ENCODE results near the gene AFAP1L2. TPM values are rescaled to one million over a fixed set of nuclear protein-coding genes. Genes with fewer than 3 reads are reported as not detected.

Gene AFAP1L2
- total RNA-seq, 2 donors from 2014 or later = 1.5 to 1.8 TPM

DNA sequence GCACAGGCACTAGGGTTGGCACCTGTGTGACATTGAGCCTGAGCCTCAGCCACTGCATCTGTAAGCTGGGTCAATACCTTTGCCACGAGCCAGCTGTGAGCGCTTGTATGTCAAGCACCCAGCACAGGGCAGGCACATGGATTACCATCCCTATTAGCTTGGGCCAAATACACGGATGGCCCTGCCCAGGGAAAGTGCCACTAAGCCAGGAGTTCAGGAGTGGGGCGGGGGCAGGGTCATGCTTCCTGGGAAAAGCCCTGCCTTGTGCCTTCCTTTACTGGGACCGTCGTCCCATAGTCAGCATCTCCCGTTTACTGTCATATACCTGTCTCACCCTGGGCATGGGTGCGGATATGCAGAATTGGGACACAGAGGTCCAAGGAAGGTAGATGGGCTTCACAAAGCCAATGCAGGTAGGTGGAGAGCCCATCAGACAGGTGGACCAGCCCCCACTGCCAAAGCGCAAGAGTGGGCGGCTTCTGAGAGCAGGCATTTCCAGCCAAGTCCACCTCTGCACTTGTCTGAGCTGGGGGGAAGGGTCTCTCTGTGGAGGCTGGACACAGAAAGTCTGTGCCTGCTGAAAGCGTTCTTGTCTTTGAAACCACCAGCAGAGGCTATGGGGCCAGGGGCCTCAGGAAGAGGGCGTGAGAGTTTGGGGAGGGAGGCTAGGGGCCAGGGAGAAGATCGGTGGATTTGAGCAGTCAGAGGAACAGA is 92.6 kb downstream of the AFAP1L2 start:
- no peak overlapping the region for H3K4me3 Mint-ChIP-seq
- ATAC-seq (replicated peaks in 1 of 2) (no peak), DNase-seq (no peak)
- no peak overlapping the region for H3K27ac Mint-ChIP-seq
- no peaks in the 10 kb centered on the region for H3K9me3 Mint-ChIP-seq
- H3K36me3 Mint-ChIP-seq (ENCODE audit: insufficient read depth in 2 of 2) = no peaks in the 10 kb centered on the region
- peaks cover 8% of the 10 kb centered on the region for H3K27me3 Mint-ChIP-seq (ENCODE audit: low read depth)
- peaks cover 10% of the 10 kb centered on the region for H3K4me1 Mint-ChIP-seq (ENCODE audit: low read depth)

DNA sequence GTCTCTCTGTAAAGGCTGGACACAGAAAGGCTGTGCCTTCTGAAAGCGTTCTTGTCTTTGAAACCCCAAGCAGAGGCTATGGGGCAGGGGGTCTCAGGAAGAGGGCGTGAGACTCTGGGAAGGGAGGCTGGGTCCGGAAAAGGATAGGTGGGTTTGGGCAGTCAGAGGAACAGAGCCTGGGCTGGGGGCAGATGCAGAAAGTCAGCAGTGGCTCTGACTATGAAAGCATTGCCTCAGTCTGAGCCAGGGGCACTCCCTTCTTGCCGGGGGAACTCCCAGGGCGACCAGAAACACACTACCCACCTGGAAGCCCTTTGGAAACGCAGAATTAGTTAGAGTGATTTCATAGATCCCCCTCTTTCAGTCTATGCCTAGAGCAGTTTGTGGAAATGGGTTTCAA is 93.3 kb downstream of the AFAP1L2 start:
- Mint-ChIP-seq H3K9me3 (no peaks in the 10 kb centered on the region), H3K4me3 (no peak overlapping the region), H3K27me3 (ENCODE audit: low read depth) (peaks cover 6% of the 10 kb centered on the region), H3K27ac (no peak overlapping the region), H3K4me1 (ENCODE audit: low read depth) (peaks cover 10% of the 10 kb centered on the region), H3K36me3 (ENCODE audit: insufficient read depth in 2 of 2) (no peaks in the 10 kb centered on the region)
- ATAC-seq (replicated peaks in 1 of 2) = no peak
- no peak for DNase-seq

DNA sequence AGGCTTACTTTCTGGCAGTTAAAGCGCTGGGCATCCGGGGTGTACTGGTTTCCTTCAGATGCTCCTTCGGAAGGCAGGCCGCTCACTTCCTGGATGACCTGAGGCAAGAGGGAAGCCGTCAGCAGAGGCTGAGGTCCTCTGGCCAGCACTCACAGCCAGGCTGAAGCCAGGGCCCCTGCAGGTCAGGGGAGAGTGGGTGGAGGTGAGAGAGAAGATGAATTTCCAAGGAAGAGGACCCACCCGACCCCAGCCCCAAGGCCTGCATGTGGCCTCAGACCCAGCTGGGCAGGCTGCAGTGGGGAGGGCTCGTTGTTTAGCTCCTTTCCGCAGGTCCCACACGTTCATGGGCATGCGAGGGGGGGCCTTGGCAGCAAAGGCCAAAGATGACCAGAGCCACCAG is 94.0 kb downstream of the AFAP1L2 start:
- ATAC-seq (replicated peaks in 1 of 2) (no peak), DNase-seq (no peak)
- H3K9me3 Mint-ChIP-seq = no peaks in the 10 kb centered on the region
- H3K36me3 Mint-ChIP-seq (ENCODE audit: insufficient read depth in 2 of 2) = no peaks in the 10 kb centered on the region
- peaks cover 6% of the 10 kb centered on the region for H3K27me3 Mint-ChIP-seq (ENCODE audit: low read depth)
- H3K4me3 Mint-ChIP-seq = no peak overlapping the region
- peaks cover 10% of the 10 kb centered on the region for H3K4me1 Mint-ChIP-seq (ENCODE audit: low read depth)
- H3K27ac Mint-ChIP-seq = no peak overlapping the region

DNA sequence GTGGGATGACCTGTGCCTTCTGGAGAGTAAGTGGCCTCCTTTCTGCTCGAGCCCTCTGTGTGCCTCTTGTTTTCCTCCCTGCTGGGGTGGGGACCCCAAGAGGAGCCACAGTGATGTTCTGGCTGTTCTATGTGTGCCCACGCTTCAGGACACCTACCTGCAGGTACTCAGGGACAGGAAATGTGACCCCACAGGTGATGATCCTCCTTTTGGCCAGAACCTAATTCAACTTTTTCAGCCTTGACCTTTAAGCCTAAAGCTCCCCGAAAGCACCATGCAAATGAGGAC is 95.0 kb downstream of the AFAP1L2 start:
- no peak overlapping the region for H3K4me3 Mint-ChIP-seq
- no peaks in the 10 kb centered on the region for H3K36me3 Mint-ChIP-seq (ENCODE audit: insufficient read depth in 2 of 2)
- no peak for ATAC-seq (replicated peaks in 1 of 2)
- no peak overlapping the region for H3K27ac Mint-ChIP-seq
- H3K9me3 Mint-ChIP-seq = no peaks in the 10 kb centered on the region
- DNase-seq = no peak
- H3K27me3 Mint-ChIP-seq (ENCODE audit: low read depth) = peaks cover 6% of the 10 kb centered on the region
- peaks cover 15% of the 10 kb centered on the region for H3K4me1 Mint-ChIP-seq (ENCODE audit: low read depth)

DNA sequence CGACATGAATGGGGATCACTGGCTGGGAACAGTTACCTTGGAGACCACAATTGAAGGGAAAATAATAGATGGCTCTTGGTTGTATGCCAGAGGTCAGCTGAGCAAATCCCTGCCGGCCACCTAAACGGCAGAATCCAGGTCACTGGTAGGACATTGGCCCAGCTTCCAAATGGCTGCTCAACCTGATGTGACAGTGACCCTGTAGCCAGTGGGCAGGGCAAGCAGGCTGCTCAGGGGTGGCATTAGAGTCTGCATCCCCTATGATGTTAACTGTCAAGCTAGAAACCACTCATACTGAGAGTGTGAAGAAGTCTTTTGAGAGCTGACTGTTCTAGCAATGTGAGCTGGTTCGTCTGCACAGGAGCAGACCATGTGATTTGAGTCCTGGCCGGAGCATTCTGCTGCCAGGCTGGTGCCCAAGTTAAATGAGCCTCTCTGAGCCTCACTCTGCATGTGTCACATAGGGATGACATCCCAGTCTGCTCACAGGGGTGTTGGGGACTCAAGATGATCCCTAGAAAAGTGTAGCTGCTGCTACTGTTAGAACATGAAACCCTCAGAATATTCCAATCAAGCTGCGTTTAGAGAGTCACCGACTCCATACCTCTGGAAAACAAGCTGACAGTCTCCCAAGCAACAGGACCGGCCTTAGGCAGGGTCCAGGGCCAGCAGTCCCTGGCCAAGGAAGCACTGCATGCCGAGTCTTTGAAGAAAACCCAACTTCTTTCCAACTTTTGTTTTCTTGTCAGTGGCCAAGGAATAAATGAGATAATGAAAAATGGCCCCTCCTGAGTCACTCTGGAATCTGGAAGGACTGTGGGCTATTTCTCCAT is 95.6 kb downstream of the AFAP1L2 start:
- Mint-ChIP-seq H3K27ac (no peak overlapping the region), H3K27me3 (ENCODE audit: low read depth) (peaks cover 6% of the 10 kb centered on the region), H3K4me3 (no peak overlapping the region), H3K36me3 (ENCODE audit: insufficient read depth in 2 of 2) (no peaks in the 10 kb centered on the region), H3K9me3 (no peaks in the 10 kb centered on the region), H3K4me1 (ENCODE audit: low read depth) (peaks cover 21% of the 10 kb centered on the region)
- DNase-seq = no peak
- ATAC-seq (replicated peaks in 1 of 2) = no peak

DNA sequence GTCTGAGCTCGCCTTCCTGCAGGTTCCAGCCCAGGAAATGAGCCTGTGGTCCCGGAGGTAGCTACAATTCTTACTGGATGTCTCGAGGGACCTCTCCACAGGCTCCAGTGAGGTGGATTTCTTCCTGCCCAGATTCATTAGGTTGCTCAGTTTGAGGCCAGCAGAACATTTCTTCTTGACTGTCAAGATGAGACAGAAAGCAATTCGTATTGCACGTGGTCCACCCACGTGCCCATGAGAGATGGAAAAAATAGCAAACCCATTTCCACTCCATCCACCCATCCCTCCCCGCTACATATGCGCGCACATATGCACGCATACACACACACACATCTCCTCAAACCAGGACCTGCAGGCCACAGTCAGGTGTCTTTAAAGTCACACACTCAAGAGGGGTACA is 96.6 kb downstream of the AFAP1L2 start:
- ATAC-seq (replicated peaks in 1 of 2) (no peak), DNase-seq (no peak)
- H3K27me3 Mint-ChIP-seq (ENCODE audit: low read depth) = peaks cover 6% of the 10 kb centered on the region
- no peaks in the 10 kb centered on the region for H3K9me3 Mint-ChIP-seq
- no peak overlapping the region for H3K4me3 Mint-ChIP-seq
- no peak overlapping the region for H3K27ac Mint-ChIP-seq
- H3K4me1 Mint-ChIP-seq (ENCODE audit: low read depth) = peaks cover 23% of the 10 kb centered on the region
- no peaks in the 10 kb centered on the region for H3K36me3 Mint-ChIP-seq (ENCODE audit: insufficient read depth in 2 of 2)

DNA sequence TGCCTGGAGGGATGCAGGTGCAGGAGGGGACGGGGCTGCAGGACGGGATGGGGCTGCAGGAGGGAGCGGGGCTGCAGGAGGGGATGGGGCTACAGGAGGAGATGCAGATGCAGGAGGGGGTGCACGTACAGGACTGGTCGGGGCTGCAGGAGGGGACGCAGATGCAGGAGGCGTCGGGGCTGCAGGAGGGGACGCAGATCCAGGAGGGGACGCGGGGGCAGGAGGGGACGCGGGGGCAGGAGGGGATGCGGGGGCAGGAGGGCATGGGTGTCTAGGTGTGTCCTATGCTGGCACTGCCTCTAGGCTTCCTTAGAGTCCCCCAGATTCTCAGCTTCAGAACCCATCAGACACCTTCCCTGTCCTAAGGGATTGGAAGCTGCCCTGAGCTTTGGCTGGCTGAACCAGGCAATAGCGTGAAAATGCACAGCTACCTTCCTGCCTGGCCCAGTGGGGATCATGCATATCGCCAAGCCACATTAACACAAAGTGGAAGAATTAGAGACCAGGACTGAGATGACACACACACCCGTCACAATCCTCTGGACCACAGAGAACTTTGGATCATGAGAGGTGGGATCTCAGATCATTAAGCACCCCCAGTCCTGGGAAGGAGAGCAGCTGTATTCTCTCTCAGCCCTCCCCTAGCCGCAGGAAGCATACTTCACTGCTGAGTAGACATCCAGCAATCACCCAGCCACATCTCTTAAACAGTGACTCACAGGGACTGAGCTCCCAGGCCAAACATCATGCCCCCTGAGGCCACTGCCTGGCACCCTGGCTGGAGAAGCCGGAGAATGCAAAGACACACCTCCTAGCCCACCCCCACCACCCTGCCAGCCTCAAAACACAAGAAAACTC is 98.0 kb downstream of the AFAP1L2 start:
- Mint-ChIP-seq H3K27ac (no peak overlapping the region), H3K4me3 (no peak overlapping the region), H3K27me3 (ENCODE audit: low read depth) (peaks cover 6% of the 10 kb centered on the region), H3K36me3 (ENCODE audit: insufficient read depth in 2 of 2) (no peaks in the 10 kb centered on the region), H3K9me3 (no peaks in the 10 kb centered on the region), H3K4me1 (ENCODE audit: low read depth) (peaks cover 23% of the 10 kb centered on the region)
- no peak for DNase-seq
- ATAC-seq (replicated peaks in 1 of 2) = no peak

DNA sequence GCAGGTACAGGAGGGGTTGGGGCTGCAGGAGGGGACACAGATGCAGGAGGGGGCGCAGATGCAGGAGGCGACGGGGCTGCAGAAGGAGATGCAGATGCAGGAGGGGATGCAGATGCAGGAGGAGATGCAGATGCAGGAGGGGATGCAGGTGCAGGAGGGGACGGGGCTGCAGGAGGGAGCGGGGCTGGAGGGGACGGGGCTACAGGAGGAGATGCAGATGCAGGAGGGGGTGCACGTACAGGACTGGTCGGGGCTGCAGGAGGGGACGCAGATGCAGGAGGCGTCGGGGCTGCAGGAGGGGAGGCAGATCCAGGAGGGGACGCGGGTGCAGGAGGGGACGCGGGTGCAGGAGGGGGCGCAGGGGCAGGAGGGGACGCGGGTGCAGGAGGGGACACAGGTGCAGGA is 98.8 kb downstream of the AFAP1L2 start:
- Mint-ChIP-seq H3K9me3 (no peaks in the 10 kb centered on the region), H3K36me3 (ENCODE audit: insufficient read depth in 2 of 2) (no peaks in the 10 kb centered on the region), H3K27me3 (ENCODE audit: low read depth) (peaks cover 6% of the 10 kb centered on the region), H3K27ac (no peak overlapping the region), H3K4me1 (ENCODE audit: low read depth) (peaks cover 23% of the 10 kb centered on the region), H3K4me3 (peak overlapping the region; percentile 37 to 92)
- DNase-seq (no peak), ATAC-seq (replicated peaks in 1 of 2) (no peak)

DNA sequence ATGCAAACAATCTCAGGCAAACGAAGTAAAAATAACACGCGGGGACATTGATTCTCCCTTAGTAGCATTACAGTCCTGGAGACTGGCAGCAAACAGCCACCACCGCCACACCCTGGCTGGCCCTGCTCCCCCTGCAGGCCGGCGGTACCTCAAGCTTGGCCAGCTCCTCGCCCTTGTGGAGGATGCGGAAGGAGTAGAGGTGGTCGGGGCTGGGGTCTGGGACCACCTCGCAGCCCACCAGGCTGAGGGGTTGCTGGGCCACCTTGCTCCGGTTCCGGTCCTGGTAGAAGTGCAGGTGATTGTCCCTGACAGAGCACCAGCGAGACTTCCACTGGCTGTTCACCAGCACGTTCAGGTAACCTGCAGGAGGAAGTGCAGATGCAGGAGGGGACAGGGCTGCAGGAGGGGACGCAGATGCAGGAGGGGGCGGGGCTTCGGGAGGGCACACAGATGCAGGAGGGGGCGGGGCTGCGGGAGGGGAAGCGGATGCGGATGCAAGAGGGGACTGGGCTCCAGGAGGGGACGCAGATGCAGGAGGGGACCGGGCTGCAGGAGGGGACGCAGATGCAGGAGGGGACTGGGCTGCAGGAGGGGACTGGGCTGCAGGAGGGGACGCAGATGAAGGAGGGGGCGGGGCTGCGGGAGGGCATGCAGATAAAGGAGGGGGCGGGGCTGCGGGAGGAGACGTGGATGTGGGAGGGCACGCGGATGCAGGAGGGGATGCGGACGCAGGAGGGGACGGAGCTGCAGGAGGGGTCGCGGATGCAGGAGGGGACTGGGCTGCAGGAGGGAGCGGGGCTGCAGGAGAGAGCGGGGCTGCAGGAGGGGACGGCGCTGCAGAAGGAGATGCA is 99.5 kb downstream of the AFAP1L2 start:
- no peaks in the 10 kb centered on the region for H3K9me3 Mint-ChIP-seq
- H3K27ac Mint-ChIP-seq = no peak overlapping the region
- no peaks in the 10 kb centered on the region for H3K36me3 Mint-ChIP-seq (ENCODE audit: insufficient read depth in 2 of 2)
- peaks cover 6% of the 10 kb centered on the region for H3K27me3 Mint-ChIP-seq (ENCODE audit: low read depth)
- DNase-seq (peak; percentile 62 to 63), ATAC-seq (replicated peaks in 1 of 2) (peak; percentile 85 to 86)
- peaks cover 23% of the 10 kb centered on the region for H3K4me1 Mint-ChIP-seq (ENCODE audit: low read depth)
- peak overlapping the region; percentile 92 to 97 for H3K4me3 Mint-ChIP-seq

DNA sequence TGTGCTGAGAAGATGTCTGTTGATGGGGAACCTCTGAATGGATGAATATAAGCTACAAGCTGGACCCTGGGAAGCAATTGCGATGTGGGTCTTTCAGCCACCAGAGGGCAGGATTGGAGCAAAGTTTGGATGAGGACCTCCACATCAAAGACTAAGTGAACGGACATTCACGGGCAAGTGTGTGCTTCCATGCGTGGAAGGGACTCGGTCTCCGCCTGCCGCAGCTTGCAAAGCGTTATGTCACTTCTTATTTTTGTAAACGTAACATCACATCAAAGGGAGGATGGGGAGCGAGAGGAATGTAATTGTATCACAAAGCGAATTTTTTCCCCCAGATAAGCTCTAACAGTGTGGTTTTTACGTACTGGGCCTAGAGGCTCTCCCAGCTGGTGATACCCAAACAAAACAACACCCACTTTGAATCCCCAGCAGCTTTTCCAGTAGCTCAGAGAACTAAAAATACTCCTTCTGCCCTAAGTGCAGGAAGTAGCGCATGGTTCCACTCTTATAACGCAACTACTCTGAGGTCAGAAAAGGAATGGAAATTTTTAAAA is 100.2 kb downstream of the AFAP1L2 start:
- ATAC-seq (replicated peaks in 1 of 2) (peak; percentile 77 to 78), DNase-seq (peak; percentile 76 to 79)
- Mint-ChIP-seq H3K36me3 (ENCODE audit: insufficient read depth in 2 of 2) (no peaks in the 10 kb centered on the region), H3K27me3 (ENCODE audit: low read depth) (peaks cover 6% of the 10 kb centered on the region), H3K4me3 (peak overlapping the region; percentile 92 to 97), H3K27ac (peak overlapping the region; percentile 47), H3K4me1 (ENCODE audit: low read depth) (peaks cover 23% of the 10 kb centered on the region), H3K9me3 (no peaks in the 10 kb centered on the region)

DNA sequence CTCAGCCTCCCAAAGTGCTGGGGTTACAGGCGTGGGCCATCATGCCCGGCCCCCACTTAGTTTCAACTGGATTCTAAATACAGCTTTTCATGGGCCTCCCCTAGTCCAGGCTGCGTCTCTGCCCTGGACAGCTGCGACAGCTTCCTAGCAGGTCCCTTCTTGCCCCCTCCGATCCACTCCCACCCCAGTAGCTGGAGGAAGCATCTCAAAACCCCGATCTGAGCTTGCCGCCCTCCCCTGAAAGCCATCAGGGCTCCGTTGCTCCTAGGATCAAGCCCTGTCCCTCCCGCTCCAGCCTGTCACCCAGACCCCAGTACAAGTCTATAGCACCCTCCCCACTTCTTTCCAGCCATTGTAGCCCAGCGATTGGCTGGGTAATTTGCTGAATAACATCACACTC is 100.7 kb downstream of the AFAP1L2 start:
- peaks cover 23% of the 10 kb centered on the region for H3K4me1 Mint-ChIP-seq (ENCODE audit: low read depth)
- H3K27ac Mint-ChIP-seq = no peak overlapping the region
- DNase-seq = no peak
- H3K36me3 Mint-ChIP-seq (ENCODE audit: insufficient read depth in 2 of 2) = no peaks in the 10 kb centered on the region
- no peaks in the 10 kb centered on the region for H3K9me3 Mint-ChIP-seq
- peaks cover 6% of the 10 kb centered on the region for H3K27me3 Mint-ChIP-seq (ENCODE audit: low read depth)
- H3K4me3 Mint-ChIP-seq = peak overlapping the region; percentile 92 to 97
- peak; percentile 3 to 7 for ATAC-seq (replicated peaks in 1 of 2)

DNA sequence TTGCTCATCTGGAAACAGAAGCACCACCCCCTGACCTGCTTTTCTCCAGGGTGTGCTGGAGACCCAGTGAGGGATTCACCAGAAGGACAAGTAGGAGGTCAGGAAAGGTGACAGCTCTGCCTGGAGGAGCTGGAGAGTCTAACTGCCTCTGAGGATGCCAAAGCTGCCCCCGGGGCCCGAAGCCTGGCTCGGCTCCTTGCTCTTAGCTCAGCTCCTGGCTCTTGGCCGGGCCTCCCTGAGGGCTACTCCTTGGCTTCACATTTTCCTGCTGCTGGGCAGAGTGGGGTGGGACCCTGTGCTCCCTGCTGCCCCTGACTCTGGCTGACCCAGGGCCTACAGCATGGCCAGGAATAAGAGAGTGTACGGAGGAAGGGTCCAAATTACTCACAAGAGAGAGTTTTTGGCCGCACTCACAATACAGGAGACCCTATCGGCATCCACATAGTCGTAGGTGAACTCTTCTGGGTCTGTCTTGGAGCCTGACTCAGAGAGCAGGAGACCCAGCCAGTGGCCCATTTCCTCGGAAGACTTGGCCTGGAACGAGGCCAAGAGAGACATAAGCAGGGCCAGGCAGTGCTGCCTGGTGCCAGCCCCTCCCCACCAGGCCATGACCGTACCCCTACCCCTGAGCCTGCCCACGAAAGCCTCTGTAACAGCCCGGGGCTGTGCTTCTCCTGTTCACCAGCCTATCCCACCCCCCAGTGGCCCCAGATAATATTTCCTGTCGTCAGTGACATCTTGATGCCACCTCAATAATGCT is 102.2 kb downstream of the AFAP1L2 start:
- DNase-seq (no peak), ATAC-seq (replicated peaks in 1 of 2) (no peak)
- H3K4me3 Mint-ChIP-seq = no peak overlapping the region
- no peaks in the 10 kb centered on the region for H3K9me3 Mint-ChIP-seq
- no peak overlapping the region for H3K27ac Mint-ChIP-seq
- H3K4me1 Mint-ChIP-seq (ENCODE audit: low read depth) = peaks cover 14% of the 10 kb centered on the region
- no peaks in the 10 kb centered on the region for H3K36me3 Mint-ChIP-seq (ENCODE audit: insufficient read depth in 2 of 2)
- H3K27me3 Mint-ChIP-seq (ENCODE audit: low read depth) = peaks cover 3% of the 10 kb centered on the region

Data from activated T-cell treated with anti-CD3 and anti-CD28 coated beads, Interleukin-2, amount 50 U/mL, for 72 hours (primary cell).